ENCODE measurements around the gene PHF21B.

GRCh38 chr22:44926491-44927415 lies 83.1 kb downstream of the PHF21B start:
- TF ChIP-seq, protein P1, sequence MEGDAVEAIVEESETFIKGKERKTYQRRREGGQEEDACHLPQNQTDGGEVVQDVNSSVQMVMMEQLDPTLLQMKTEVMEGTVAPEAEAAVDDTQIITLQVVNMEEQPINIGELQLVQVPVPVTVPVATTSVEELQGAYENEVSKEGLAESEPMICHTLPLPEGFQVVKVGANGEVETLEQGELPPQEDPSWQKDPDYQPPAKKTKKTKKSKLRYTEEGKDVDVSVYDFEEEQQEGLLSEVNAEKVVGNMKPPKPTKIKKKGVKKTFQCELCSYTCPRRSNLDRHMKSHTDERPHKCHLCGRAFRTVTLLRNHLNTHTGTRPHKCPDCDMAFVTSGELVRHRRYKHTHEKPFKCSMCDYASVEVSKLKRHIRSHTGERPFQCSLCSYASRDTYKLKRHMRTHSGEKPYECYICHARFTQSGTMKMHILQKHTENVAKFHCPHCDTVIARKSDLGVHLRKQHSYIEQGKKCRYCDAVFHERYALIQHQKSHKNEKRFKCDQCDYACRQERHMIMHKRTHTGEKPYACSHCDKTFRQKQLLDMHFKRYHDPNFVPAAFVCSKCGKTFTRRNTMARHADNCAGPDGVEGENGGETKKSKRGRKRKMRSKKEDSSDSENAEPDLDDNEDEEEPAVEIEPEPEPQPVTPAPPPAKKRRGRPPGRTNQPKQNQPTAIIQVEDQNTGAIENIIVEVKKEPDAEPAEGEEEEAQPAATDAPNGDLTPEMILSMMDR (IDR thresholded peaks at IDR 0.05): no peak
- TF ChIP-seq ZFX (IDR thresholded peaks at IDR 0.05; ENCODE audit: borderline replicate concordance): no peak
